ENCODE results near the gene SMARCAD1. TPM values are rescaled to one million over a fixed set of nuclear protein-coding genes. Genes with fewer than 3 reads are reported as not detected.

Gene SMARCAD1
- polyA plus RNA-seq, 12 donors = 26.2 to 54.5 (median 36.6) TPM; not detected in 1

- no peak for DNase-seq
Measured at GRCh38 chr4:94221916-94222315, 14.3 kb downstream of the SMARCAD1 start.

GRCh38 chr4:94225449-94225848 lies 17.8 kb downstream of the SMARCAD1 start:
- DNase-seq = no peak

- no peak for DNase-seq
Measured at GRCh38 chr4:94226763-94227162, 19.1 kb downstream of the SMARCAD1 start.

GRCh38 chr4:94228493-94229216 lies 21.0 kb downstream of the SMARCAD1 start:
- no peak for DNase-seq

- no peak for DNase-seq
Measured at GRCh38 chr4:94232519-94232918, 24.9 kb downstream of the SMARCAD1 start.

- DNase-seq = no peak
Measured at GRCh38 chr4:94235825-94236224, 28.2 kb downstream of the SMARCAD1 start.

GRCh38 chr4:94237271-94237670 lies 29.6 kb downstream of the SMARCAD1 start:
- no peak for DNase-seq

- DNase-seq = no peak
Measured at GRCh38 chr4:94238160-94238559, 30.5 kb downstream of the SMARCAD1 start.

- no peak for DNase-seq
Measured at GRCh38 chr4:94240384-94240783, 32.7 kb downstream of the SMARCAD1 start.

GRCh38 chr4:94244087-94244828 lies 36.6 kb downstream of the SMARCAD1 start:
- DNase-seq = no peak

GRCh38 chr4:94244829-94245185 lies 37.1 kb downstream of the SMARCAD1 start:
- DNase-seq = no peak

- DNase-seq = no peak
Measured at GRCh38 chr4:94251094-94251493, 43.4 kb downstream of the SMARCAD1 start.

GRCh38 chr4:94253036-94253435 lies 45.4 kb downstream of the SMARCAD1 start:
- DNase-seq = no peak

- no peak for DNase-seq
Measured at GRCh38 chr4:94256144-94256783, 48.6 kb downstream of the SMARCAD1 start.

GRCh38 chr4:94256828-94257227 lies 49.2 kb downstream of the SMARCAD1 start:
- DNase-seq = no peak

- no peak for DNase-seq
Measured at GRCh38 chr4:94262163-94263016, 54.7 kb downstream of the SMARCAD1 start.

- no peak for DNase-seq
Measured at GRCh38 chr4:94267037-94267436, 59.4 kb downstream of the SMARCAD1 start.

GRCh38 chr4:94271248-94271647 lies 63.6 kb downstream of the SMARCAD1 start:
- no peak for DNase-seq

- DNase-seq = no peak
Measured at GRCh38 chr4:94274912-94275311, 67.2 kb downstream of the SMARCAD1 start.

- no peak for DNase-seq
Measured at GRCh38 chr4:94276204-94276603, 68.5 kb downstream of the SMARCAD1 start.

- no peak for DNase-seq
Measured at GRCh38 chr4:94277534-94277933, 69.9 kb downstream of the SMARCAD1 start.

GRCh38 chr4:94278781-94279180 lies 71.1 kb downstream of the SMARCAD1 start:
- no peak for DNase-seq
